NT2/D1 (cell line): ENCODE results near the gene TNFRSF1B.

Source experiments
- SUZ12 ChIP-seq: IDR thresholded peaks from 2 replicates; pipeline ENCODE4 v1.6.1; 2011; ENCODE audit not compliant: insufficient read length, insufficient read depth; ENCODE audit errors: extremely low read depth
- YY1 ChIP-seq: IDR thresholded peaks from 2 replicates; pipeline ENCODE4 v1.6.1; 2011; ENCODE audit not compliant: insufficient read length, insufficient read depth

DNA sequence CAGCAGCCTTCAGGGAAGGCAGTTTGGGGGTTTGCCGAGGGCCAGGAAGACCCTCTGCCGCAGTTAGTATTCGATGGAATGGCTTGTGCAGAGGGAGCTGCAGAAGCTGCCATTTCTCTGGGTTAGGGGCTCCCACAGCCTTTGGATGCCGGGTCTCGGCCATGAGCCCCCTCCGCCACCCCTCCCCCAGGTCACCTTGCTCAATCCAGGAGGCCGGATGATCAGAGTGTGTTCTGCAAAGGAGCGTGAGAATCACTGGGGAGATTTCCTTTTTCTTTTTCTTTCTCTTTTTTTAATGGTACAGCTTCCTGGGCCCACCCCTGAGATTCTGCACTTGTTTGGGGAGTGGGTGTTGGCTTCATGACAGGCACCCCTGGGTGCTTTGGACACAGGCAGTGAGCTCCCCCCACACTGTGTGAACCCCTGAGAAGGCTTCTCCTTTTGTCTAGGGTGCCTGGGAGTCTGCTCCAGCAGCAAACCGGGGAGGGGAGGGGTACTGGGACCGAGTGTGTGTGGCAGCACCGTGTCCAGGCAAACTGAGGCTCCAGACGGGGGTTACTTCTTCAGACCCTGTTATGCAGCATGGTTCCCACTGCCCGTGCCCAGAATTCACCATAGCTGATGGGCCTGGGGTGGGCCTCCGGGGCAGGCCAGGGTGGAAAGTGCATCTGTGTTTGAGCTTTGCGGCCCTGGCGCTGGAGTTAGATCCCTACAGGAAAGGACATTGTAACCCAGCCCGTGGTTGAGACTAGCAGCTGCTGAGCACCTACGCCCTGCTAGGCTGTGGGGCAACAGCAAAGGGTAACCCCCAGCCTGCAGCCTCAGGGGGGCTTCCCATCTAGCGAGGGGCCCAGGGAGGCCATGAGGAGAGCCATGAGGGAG, 18.5 kb downstream of the TNFRSF1B start:
- TF ChIP-seq YY1 (no peak), SUZ12 (no peak)
